Tibial nerve (tissue), 4 donors: ENCODE measurements around the gene GYG2.

Experiments used
- CTCF ChIP-seq, 5 experiments: fragments of 200-600 bp in 3 of 5; fragments of 450-650 bp in 2 of 5; sonication (generic) in 3 of 5; IDR thresholded peaks; one replicate each; pipeline ENCODE4 v1.5.1; 2016 to 2019; ENCODE audit warnings: antibody characterized with exemption in 5 of 5, mild to moderate bottlenecking in 3 of 5, moderate library complexity in 2 of 5
- EP300 ChIP-seq, 2 donors: sonication (generic); formaldehyde crosslinking; IDR thresholded peaks; one replicate each; pipeline ENCODE4 v1.6.1; 2017; ENCODE audit warnings: antibody characterized with exemption in 2 of 2, mild to moderate bottlenecking in 1 of 2
- POLR2A ChIP-seq, 2 donors: fragments of 450-650 bp; IDR thresholded peaks; one replicate each; pipeline ENCODE4 v1.6.1; 2017; ENCODE audit warnings: antibody characterized with exemption in 2 of 2, mild to moderate bottlenecking in 2 of 2, moderate library complexity in 2 of 2

- TF ChIP-seq CTCF (IDR thresholded peaks at IDR 0.05) (no peak), POLR2A (IDR thresholded peaks at IDR 0.05) (no peak), EP300 (IDR thresholded peaks at IDR 0.05) (no peak)
Measured at GRCh38 chrX:2879670-2880069, 50.9 kb downstream of the GYG2 start.
